T-helper 22 cell (primary cell): Measurements from ENCODE around the gene SPATA2L.
"Not testable (repeated sequence)": the region's sequence is repeated elsewhere in the genome, so short reads cannot be mapped to it uniquely, and the experiment has no call there.

ENCODE experiments used
- DNase-seq: peaks from one replicate; pipeline ENCODE4 v3.0.0-alpha.2; 2020; ENCODE audit warnings: low read depth

Gene SPATA2L

DNA sequence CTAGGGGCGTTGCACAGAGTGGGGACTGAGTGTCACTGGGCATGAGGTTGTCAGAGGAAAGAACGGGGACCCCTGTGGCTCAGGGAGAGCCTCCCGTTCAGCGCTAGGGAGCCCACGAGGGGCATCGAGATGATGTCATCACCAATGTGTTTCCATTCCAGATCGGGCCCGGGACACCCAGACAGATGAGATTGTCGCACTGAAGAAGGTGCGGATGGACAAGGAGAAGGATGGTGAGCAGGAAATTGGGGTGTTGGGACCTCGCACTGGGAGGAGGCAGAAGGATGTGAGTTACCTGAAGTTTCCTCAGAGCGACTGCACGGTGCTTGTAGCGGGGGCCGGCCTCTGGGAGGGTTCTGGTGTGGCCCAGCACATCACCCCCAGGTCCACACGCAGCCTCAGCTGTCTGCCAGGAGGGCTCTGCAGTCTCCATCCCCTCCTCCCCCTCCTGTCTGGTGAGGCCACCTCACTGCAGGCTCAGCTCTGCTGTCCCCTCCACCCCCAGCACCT lies 11.1 kb downstream of the SPATA2L start:
- no peak for DNase-seq

DNA sequence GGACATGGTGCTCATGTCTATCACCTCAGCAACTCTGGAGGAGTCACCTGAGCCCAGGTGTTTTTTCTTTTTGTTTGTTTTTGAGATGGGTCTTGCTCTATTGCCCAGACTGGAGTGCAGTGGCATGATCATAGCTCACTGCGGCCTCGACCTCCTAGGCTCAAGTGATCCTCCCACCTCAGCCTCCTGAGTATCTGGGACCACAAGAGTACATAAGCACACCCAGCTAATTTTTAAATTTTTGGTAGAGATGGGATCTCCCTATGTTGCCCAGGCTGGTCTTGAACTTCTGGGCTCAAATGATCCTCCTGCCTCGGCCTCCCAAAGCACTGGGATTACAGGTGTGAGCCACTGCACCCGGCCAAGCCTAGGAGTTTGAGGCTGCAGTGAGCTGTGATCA lies 11.9 kb downstream of the SPATA2L start:
- DNase-seq: not testable (repeated sequence)

DNA sequence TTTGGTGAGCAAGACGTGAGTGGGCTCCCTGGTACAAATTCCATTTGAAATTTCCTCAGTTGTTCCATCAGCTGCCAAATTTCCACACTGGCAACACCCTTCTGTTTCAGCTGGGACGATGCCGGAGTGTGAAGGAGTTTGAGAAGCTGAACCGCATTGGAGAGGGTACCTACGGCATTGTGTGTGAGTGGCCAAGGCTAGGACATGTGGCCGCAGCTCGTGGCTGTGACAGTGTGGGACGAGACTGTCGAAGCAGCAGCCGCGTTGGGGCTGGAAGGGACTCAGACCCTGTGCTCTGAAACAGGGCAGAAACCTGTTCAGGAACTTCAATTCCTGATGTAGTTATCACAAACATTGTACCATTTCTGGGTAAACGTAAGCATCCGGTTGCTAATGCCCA lies 12.4 kb downstream of the SPATA2L start:
- no peak for DNase-seq

DNA sequence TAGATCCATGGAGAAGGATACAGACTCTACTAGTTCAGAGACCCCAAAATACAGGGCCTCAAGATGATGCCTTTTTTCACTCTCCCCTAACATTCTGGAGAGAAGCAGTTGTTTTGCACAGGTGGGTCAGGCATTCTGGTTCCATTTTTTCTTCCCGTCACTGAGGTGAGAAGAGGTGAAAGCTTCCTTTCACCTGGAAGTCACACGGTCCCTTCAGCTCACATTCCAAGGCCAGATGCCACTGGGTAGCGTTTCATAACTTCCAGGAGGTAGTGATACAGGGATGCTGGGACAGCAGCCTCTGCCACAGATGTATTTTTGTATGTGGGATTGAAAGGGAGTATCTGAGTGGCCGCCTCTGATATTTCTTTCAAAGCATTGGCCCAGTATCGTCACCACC lies 13.1 kb downstream of the SPATA2L start:
- no peak for DNase-seq

DNA sequence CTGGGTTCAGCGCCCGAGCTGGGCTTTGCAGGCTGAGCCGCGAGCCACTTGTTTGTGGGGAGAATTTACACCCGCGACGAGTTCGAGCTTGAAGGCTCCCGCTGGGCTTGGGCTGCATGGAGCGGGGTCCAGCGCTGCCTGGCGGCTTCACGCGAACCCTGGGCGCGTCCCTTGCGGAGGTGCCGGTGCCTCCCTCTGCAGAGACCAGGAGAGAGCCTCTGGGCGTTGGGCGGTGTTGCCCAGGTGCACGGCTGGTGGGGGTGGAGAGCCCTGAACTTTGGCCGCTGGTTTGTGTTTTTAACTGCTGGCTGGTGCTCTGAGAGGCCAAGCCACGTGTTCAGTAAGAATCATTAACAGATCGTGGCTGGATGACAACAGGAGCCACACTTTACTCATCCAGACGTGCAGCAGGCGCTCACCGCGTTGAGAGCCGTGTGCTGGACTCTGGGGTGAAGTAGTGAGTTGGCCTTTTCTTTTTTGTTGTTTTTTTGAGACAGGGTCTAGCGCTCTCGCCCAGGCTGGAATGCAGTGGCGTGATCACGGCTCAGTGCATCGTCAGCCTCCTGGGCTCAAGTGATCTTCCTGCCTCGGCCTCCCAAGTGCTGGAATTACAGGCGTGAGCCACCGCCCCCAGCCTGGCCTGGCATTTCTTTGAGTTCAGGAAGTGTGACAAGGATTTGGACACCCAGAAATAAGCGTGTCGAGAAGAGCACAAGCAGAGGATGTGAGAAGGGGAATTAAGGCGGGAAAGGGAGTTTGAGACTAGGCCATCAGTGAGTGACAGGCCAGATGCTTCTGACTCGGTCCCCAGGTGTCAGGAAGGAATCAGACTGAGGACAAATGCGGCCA lies 14.2 kb downstream of the SPATA2L start:
- no peak for DNase-seq

DNA sequence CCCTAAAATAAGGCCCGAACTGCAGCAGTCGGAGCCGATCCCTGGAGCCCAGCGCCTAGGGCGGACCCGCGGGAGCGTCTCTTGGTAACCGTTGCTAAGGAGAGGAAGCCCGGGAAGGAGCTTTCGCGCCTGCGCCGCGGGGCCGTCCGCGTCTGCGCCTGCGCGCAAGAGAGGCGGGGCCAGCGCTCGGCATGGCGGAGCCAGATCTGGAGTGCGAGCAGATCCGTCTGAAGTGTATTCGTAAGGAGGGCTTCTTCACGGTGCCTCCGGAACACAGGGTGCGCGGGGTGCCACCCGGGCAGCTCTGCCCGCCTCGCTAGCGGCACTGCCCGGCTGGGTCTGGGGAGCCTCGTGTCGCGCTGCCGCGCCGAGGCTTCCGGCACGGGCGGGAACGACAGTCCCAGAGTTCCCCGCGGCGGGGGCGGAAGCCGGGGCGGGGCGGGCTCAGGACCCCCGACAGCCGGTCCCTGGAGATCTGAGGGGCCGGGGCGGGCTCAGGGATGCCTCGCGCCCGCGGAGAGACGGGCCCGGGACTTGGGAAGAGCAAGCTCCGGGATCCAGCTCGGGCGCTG lies 14.9 kb downstream of the SPATA2L start, which contains the start of gene CDK10:
Gene CDK10, plus strand, starts transcription at position 170 of the 572 bp plus-strand sequence. Its CDS starts 22 bp downstream, at position 192.
- peak; percentile 74 for DNase-seq

DNA sequence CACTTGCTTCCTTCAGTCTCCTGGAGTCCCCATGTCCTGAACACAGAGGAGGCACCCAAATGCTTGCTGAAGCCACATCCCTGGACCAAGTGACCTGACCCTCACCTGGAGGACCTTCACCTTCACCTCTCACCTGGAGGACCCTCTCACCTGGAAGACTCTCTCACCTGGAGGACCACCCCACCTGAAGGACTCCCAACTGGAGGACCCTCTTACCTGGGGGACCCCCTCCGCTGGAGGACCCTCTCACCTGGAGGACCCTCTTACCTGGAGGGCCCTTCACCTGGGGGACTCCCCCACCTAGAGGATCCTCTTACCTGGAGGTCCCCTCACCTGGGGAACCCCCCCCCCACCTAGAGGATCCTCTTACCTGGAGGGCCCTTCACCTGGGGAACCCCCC lies 15.6 kb downstream of the SPATA2L start:
- DNase-seq: no peak

DNA sequence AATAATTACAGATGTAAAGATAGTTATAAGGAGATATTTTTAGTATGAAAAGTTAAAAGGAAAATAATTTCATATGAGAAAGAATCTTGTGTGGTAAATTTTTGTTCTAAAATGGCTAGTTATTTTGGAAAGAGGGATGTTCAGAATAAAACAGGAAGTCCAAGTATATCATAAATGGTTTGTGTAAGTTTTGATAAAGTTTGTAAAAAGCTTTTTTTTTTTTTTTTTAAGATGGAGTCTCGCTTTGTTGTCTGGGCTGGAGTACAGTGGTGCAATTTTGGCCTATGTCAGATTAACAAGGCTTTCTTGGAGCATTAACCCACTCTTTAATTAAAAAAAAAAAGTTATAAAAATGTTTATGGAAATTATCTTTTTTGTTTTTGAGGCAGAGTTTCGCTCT lies 23.2 kb downstream of the SPATA2L start:
- DNase-seq: no peak

DNA sequence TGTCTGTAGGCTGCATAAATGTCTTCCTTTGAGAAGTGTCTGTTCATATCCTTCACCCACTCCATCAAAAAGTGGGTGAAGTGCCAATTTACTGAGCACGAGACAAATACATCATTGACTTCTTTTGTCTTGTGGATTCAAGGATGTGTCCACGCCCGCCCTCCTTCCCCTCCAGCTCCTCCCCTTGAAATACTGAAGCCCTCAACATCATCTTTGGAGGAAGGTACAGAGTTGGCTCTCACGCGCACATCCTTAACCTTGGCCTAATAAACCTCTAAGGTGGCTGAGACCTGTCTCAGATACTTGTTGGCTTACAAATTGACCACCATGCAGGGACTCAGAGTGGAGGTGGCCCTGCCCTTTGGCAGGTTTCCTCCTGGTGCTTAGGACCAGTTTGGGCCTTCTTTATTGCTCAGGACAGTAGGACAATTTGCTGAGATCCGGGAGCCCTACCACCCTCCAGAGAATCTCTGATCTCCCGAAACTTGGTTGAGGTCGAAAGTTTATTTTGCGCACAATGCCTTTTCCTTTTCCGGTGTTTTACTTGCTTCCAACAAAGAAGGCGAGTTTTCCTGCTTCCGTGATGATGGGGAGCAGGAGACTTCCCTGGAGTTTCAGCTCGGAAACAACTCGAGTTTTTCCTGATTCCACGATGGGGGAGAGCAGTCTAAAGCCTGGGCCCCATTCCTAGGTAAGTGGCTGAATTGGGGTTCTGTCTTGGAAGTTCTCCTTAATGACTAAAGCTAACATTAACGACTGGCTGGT lies 29.1 kb downstream of the SPATA2L start:
- DNase-seq: no peak

DNA sequence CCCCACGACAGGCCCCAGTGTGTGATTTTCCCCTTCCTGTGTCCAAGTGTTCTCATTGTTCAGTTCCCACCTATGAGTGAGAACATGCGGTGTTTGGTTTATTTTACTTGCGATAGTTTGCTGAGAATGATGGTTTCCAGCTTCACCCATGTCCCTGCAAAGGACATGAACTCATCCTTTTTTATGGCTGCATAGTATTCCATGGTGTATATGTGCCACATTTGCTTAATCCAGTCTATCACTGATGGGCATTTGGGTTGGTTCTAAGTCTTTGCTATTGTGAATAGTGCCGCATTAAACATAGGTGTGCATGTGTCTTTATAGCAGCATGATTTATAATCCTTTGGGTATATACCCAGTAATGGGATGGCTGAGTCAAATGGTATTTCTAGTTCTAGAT lies 29.9 kb downstream of the SPATA2L start:
- not testable (repeated sequence) for DNase-seq

DNA sequence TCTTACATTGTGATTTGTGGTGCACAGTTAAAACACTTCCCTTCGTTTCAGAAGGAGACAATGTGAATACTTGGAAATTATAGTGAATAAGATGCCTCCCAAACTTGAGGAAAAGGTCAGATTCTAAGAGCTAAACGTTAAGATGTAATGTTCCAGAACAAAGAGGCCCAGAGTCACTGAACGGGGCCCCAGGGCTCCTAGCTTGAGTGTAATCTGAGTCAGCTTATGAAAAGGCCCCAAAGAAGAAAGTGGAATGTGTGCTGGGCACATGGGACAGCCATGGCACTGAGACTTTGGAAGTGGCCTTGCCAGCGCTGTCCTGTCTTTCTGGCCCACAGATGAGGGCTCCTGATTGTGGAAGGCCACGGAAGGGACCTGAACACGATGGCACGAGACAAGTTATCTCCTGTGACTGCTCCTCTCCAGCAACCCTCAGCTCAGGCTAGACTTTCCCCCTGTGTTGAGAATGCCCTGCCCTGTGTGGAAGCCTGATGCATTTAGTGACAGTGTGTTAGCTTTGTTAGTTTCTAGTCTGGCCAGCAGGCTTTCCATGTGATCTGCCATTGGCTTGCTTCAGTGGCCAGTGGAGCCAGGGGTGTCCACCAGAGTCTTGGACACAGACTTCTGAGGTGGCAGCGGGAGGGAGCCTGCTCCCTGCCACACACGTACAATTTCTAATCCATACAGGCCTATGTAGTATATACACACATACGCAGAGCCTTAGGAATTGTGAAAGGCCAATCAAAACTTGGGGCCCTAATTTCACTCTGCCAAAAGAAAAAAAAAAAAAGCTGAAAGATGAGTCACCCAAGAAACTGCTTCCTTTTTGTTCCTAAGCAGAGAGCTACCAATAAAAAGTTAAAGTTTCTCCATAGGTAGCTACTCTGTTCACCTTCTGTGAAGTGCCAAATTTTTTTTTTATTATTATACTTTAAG lies 30.7 kb downstream of the SPATA2L start:
- no peak for DNase-seq

DNA sequence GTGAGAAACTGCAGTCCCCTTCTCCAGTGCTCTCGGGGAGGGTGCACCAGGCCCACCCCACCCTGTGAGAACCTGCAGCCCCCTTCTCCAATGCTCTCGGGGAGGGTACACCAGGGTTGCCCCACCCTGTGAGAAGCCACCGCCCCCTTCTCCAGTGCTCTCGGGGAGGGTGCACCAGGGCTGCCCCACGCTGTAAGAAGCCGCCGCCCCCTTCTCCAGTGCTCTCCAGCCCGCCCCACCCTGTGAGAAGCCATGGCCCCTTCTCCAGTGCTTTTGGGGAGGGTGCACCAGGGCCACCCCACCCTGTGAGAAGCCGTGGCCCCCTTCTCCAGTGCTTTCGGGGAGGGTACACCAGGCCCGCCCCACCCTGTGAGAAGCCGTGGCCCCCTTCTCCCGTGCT lies 31.8 kb downstream of the SPATA2L start:
- DNase-seq: no peak

DNA sequence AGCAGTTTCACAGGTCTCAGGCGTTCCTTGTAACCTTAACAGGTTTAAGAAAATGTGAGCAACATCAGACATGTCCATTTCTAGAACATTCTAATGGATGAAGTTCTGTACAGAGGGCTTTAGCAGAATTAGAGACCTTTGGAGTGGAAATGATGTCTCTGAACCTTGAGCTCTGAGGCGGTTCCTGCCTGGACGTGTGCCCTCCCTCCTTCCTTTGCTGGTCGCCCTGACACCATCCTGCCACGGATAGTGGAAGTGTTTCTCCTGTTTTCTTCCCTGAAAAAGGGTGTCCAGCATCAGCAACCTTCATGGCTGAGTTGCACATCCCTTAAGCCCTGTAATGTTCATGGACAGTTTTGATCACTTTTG lies 32.7 kb downstream of the SPATA2L start:
- DNase-seq: no peak

DNA sequence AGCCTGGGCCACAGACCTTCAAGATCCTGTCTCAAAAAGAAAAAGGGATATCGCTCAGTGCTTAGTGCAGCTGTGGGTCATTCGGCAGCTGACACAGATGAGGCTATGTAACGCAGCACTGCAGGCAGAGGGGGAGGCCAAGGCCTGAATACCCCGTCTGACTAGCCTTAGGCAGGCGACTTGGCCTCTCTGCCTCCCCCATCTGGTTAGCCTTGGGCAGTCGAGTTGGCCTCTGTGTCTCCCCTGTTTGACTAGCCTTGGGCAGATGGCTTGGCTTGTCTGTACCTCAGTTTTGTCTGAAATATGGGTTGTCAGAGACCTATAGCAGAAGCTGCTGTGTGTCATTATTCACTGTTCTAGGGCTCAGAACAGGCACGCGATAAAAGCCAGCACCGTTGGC lies 33.9 kb downstream of the SPATA2L start:
- no peak for DNase-seq

DNA sequence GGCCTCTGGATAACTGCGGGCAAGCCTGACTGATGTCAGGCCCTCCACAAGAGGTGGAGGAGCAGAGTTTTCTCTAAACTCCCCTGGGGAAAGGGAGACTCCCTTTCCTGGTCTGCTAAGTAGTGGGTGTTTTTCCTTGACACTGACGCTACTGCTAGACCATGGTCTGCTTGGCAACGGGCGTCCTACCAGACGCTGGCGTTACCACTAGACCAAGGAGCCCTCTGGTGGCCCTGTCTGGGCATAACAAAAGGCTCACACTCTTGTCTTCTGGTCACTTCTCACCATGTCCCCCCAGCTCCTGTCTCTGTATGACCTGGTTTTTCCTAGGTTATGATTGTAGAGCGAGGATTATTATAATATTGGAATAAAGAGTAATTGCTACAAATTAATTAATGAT lies 34.5 kb downstream of the SPATA2L start:
- not testable (repeated sequence) for DNase-seq

DNA sequence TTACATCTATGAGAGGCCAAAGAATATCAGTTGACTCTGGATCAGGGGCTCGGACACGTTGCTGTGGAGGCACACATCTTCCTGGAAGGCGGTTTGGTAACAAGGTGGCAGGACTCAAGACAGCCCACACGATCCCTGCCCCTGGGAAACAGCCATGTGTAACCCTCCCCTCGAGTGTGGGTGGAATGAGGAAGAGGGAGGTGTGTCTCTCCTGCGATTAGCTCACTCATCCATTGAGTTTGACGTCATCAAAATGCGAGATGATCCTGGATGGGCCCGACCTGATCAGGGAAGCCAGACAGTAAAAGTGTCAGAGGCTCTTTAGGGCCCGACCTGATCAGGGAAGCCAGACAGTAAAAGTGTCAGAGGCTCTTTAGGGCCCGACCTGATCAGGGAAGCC lies 37.3 kb downstream of the SPATA2L start:
- not testable (repeated sequence) for DNase-seq

DNA sequence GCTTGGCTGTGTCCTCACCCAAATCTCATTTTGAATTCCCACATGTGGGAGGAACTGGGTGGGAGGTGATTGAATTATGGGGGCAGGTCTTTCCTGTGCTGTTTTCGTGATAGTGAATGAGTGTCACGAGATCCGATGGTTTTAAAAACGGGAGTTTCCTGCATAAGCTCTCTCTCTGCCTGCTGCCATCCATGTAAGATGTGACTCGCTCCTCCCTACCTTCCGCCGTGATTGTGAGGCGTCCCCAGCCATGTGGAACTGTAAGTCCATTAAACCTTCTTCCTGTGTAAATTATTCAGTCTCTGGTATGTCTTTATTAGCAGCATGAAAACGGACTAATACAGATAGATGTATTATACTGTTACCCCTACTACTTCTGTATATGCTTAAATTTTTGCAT lies 40.3 kb downstream of the SPATA2L start:
- no peak for DNase-seq

DNA sequence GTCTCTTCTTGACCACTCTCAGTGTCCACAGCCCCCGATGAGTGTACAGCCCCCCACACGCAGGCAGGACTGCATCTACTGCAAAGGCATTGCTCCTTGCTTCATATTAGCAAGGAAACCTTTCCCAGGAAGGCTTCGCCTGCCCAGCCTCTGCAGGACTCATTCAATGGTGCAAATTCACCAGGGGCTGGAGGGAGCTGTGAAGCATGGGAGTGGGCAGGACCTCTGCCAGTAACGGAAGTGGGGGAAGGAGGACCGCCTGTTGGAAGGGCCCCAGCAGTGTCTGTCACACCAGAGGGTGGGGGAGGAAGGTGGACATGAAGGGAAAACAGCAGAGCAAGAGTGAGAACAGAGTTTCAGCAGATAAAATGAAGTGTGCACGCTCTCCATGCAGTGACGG lies 41.4 kb downstream of the SPATA2L start:
- DNase-seq: no peak

DNA sequence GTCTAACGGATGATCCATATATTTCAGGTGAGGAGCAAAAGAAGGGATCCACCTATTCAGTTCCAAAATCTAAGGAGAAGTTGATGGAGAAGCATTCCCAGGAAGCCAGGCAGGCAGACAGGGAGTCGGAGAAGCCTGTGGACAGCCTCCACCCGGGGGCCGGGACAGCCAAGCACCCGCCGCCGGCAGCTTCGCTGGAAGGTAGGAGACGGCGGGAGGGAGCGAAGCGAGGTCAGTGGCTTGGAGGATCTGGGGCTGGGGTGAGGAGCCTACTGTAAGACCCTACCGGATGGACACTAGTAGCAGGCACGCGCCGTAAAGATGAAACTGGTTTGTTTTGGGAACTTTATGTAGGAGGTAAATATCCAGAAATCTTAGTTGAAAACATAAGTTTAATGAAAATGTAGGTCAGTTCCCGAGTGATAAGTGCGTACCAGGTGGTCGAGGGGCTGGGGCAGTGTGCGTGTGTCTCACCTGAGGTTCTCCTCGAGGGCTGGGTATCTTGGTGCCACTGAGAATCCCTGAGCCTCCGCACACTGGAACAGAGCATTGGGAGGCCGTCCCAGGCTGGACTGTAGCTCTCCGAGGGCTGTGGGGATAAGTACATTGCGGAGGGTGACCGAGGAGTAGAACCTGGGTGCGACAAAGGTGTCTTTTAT lies 43.2 kb downstream of the SPATA2L start:
- DNase-seq: no peak

DNA sequence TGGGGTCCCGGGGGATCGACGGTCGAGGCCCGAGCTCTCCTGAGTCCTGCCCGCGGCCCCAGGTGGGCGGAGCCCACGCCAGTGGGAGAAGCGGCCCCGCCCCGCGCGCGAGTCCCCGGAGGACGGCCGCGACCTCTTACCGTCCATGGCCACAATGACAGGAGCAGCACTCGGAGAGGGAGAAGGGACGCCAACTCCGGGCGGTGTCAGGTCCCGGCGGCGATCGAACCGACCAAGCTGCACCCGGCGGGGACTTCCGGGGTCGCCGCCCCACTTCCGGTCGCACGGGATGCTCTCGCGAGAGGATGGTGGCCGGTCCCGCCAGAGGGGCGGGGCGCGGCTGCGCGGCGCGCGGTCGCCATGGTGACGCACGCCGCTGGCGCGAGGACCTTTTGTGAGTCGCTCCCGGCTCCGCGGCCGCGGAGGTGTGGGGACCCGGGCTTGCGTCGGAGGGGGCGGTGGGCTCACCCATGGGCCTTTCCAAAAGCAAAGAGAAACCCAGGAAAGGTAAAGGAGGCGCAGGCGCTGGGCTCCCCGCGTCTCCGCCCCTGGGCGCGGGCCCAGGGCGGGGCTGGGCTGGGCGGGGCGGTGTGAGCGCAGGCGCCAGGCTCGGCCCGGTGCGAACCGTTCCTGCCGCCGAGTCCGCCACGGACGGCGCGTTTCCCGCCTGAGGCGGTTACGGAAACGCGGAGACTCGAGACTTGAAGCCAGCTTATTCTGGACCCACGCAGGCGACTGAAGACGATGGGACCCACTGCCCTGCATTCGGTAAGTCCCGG lies 43.9 kb downstream of the SPATA2L start, which contains the start of the genes CHMP1A and SPATA33:
Gene CHMP1A, minus strand, starts transcription at position 267 of the 779 bp plus-strand sequence. Its CDS starts 120 bp downstream, at position 147.
Gene SPATA33, plus strand, starts transcription at position 395 of the 779 bp plus-strand sequence. Its CDS starts 76 bp downstream, at position 471.
- peak; percentile 86 for DNase-seq
